B cell (primary cell): Measurements from ENCODE around the gene IFT88.

Source experiments
- CTCF ChIP-seq: fragments of 200-600 bp; IDR thresholded peaks from one replicate; pipeline ENCODE4 v1.8.0; 2022; ENCODE audit warnings: antibody characterized with exemption, mild to moderate bottlenecking
- EZH2 ChIP-seq: IDR thresholded peaks from 2 replicates; pipeline ENCODE4 v1.6.1; 2012; ENCODE audit warnings: borderline replicate concordance, low read depth, mild to moderate bottlenecking, moderate library complexity, low read length; ENCODE audit not compliant: insufficient read depth, poor library complexity, severe bottlenecking

GRCh38 chr13:20738616-20739015 lies 171.7 kb downstream of the IFT88 start:
- TF ChIP-seq EZH2 (no peak), CTCF (no peak)
